ENCODE data around the gene MT1F. TPM values are rescaled to one million over a fixed set of nuclear protein-coding genes. Genes with fewer than 3 reads are reported as not detected.

MT1F gene
- total and polyA plus RNA-seq, 2 donors (not counting 1 experiment from before 2014, with no cell fraction given) = 4.3 to 5.3 TPM

GRCh38 chr16:56611281-56611833 lies 46.4 kb upstream of the MT1F start:
- peaks cover 0 to 2% (median 0%) of the 10 kb centered on the region in 4 experiments for H3K27me3 ChIP-seq (replicated peaks in 1 of 4; ENCODE audit: control extremely low read depth in 1 of 4, control insufficient read depth in 3 of 4, insufficient read depth in 4 of 4, low read length in 3 of 4)
- Mint-ChIP-seq H3K27ac (peak overlapping the region; percentile 66), H3K4me3 (peak overlapping the region; percentile 30), H3K9me3 (ENCODE audit: insufficient read depth) (no peaks in the 10 kb centered on the region), H3K27me3 (peaks cover 1% of the 10 kb centered on the region), H3K4me1 (peaks cover 37% of the 10 kb centered on the region)
- no peak overlapping the region for H3K27ac ChIP-seq (ENCODE audit: low read length in 2 of 2)
- ATAC-seq (ENCODE audit: low read depth) = no peak
- no peaks in the 10 kb centered on the region for H3K36me3 ChIP-seq (replicated peaks in 1 of 2; ENCODE audit: control extremely low read depth in 1 of 2, control insufficient read depth in 1 of 2, extremely low read depth in 1 of 2, insufficient read depth in 2 of 2, low read length in 1 of 2)
- TF ChIP-seq EZH2 (IDR thresholded peaks at IDR 0.05; ENCODE audit: borderline replicate concordance, insufficient read depth, low read depth, low read length, poor library complexity, severe bottlenecking) (no peak), CTCF (IDR thresholded peaks at IDR 0.05) (no peak)
- H3K79me2 ChIP-seq (ENCODE audit: control insufficient read depth, insufficient read depth, low read length) = no peaks in the 10 kb centered on the region
- POLR2A ChIA-PET = interaction anchor here (0.6 kb wide), 1 partner anchor 8 kb away, joined by 3 read pairs; no protein-coding TSS in a partner anchor
- intact Hi-C loops (cut with micrococcal nuclease) = no loop called here
- peaks cover 21 to 41% of the 10 kb centered on the region in 2 donors for H3K4me1 ChIP-seq (ENCODE audit: control insufficient read depth in 2 of 2, insufficient read depth in 2 of 2, low read length in 2 of 2)
- no peaks in the 10 kb centered on the region for H4K20me1 ChIP-seq (ENCODE audit: control insufficient read depth, insufficient read depth, low read length, poor library complexity, severe bottlenecking)
- H3K4me3 ChIP-seq (ENCODE audit: control extremely low read depth in 1 of 5, extremely low read depth in 1 of 5, insufficient read depth in 1 of 5, low read depth in 2 of 5, low read length in 4 of 5) = no peak overlapping the region
- H2AFZ ChIP-seq (ENCODE audit: insufficient read depth, low read depth, low read length, poor library complexity, severe bottlenecking) = no peak overlapping the region
- H3K9ac ChIP-seq (ENCODE audit: low read length) = no peak overlapping the region
- no peak for DNase-seq
- H3K4me2 ChIP-seq (replicated peaks; ENCODE audit: low read depth, low read length, poor library complexity, severe bottlenecking) = no peak overlapping the region
- no peaks in the 10 kb centered on the region for H3K9me3 ChIP-seq (ENCODE audit: control extremely low read depth in 1 of 3, control insufficient read depth in 2 of 3, insufficient read depth in 1 of 3, low read length in 2 of 3)
- CTCF ChIA-PET = interaction anchor here (0.9 to 1.8 kb wide), 5 partner anchors 10 to 160 kb away, joined by 3 to 5 read pairs (median 4); partner anchors contain the start of genes NUDT21 and OGFOD1
- 93% methylated on average over 2 of the region's 2 CpGs for WGBS (ENCODE audit: insufficient coverage)

- no peak overlapping the region for H3K4me3 Mint-ChIP-seq
- ChIA-PET CTCF (no interaction called here), POLR2A (no interaction called here)
- intact Hi-C loops (cut with micrococcal nuclease) = no loop called here
- Histone ChIP-seq H3K27me3 (replicated peaks in 1 of 4; ENCODE audit: control extremely low read depth in 1 of 4, control insufficient read depth in 3 of 4, insufficient read depth in 4 of 4, low read length in 3 of 4) (peaks cover 0 to 25% (median 12%) of the 10 kb centered on the region in 4 experiments), H3K4me1 (ENCODE audit: control insufficient read depth in 2 of 2, insufficient read depth in 2 of 2, low read length in 2 of 2) (peaks cover 26 to 35% of the 10 kb centered on the region in 2 donors), H3K79me2 (ENCODE audit: control insufficient read depth, insufficient read depth, low read length) (no peaks in the 10 kb centered on the region), H3K9me3 (ENCODE audit: control extremely low read depth in 1 of 3, control insufficient read depth in 2 of 3, insufficient read depth in 1 of 3, low read length in 2 of 3) (no peaks in the 10 kb centered on the region), H3K4me2 (replicated peaks; ENCODE audit: low read depth, low read length, poor library complexity, severe bottlenecking) (no peak overlapping the region), H3K4me3 (ENCODE audit: control extremely low read depth in 1 of 5, extremely low read depth in 1 of 5, insufficient read depth in 1 of 5, low read depth in 2 of 5, low read length in 4 of 5) (no peak overlapping the region), H4K20me1 (ENCODE audit: control insufficient read depth, insufficient read depth, low read length, poor library complexity, severe bottlenecking) (no peaks in the 10 kb centered on the region), H3K27ac (ENCODE audit: low read length in 2 of 2) (no peak overlapping the region), H3K36me3 (replicated peaks in 1 of 2; ENCODE audit: control extremely low read depth in 1 of 2, control insufficient read depth in 1 of 2, extremely low read depth in 1 of 2, insufficient read depth in 2 of 2, low read length in 1 of 2) (no peaks in the 10 kb centered on the region), H2AFZ (ENCODE audit: insufficient read depth, low read depth, low read length, poor library complexity, severe bottlenecking) (no peak overlapping the region), H3K9ac (ENCODE audit: low read length) (no peak overlapping the region)
- no peak for DNase-seq
- no peak for ATAC-seq (ENCODE audit: low read depth)
- peaks cover 21% of the 10 kb centered on the region for H3K27me3 Mint-ChIP-seq
- H3K4me1 Mint-ChIP-seq = peaks cover 35% of the 10 kb centered on the region
- no peaks in the 10 kb centered on the region for H3K9me3 Mint-ChIP-seq (ENCODE audit: insufficient read depth)
- H3K27ac Mint-ChIP-seq = no peak overlapping the region
- TF ChIP-seq CTCF (IDR thresholded peaks at IDR 0.05) = no peak
- TF ChIP-seq EZH2 (IDR thresholded peaks at IDR 0.05; ENCODE audit: borderline replicate concordance, insufficient read depth, low read depth, low read length, poor library complexity, severe bottlenecking) = no peak
Observed at GRCh38 chr16:56613706-56614105, 44.1 kb upstream of the MT1F start.
